ENCODE results near the gene GSDMA.

Gene GSDMA

GRCh38 chr17:39963829-39964228, 1.0 kb downstream of the GSDMA start:
- DNase-seq, result peak; percentile 67

GRCh38 chr17:39965017-39965699, 2.4 kb downstream of the GSDMA start:
- no peak for DNase-seq

GRCh38 chr17:39966771-39967170, 4.0 kb downstream of the GSDMA start:
- no peak for DNase-seq

- DNase-seq, result no peak
Observed at GRCh38 chr17:39968761-39969160, 6.0 kb downstream of the GSDMA start.

- DNase-seq, result no peak
Observed at GRCh38 chr17:39969375-39969774, 6.6 kb downstream of the GSDMA start.

GRCh38 chr17:39970157-39970692, 7.4 kb downstream of the GSDMA start:
- DNase-seq, result no peak

GRCh38 chr17:39971076-39971603, 8.3 kb downstream of the GSDMA start:
- no peak for DNase-seq

- DNase-seq, result no peak
Observed at GRCh38 chr17:39972271-39972670, 9.5 kb downstream of the GSDMA start.

- DNase-seq, result no peak
Observed at GRCh38 chr17:39973496-39973895, 10.7 kb downstream of the GSDMA start.

- DNase-seq, result no peak
Observed at GRCh38 chr17:39974433-39974832, 11.6 kb downstream of the GSDMA start.

GRCh38 chr17:39975801-39976200, 13.0 kb downstream of the GSDMA start:
- no peak for DNase-seq

GRCh38 chr17:39979016-39979670, 16.3 kb downstream of the GSDMA start:
- no peak for DNase-seq

- no peak for DNase-seq
Observed at GRCh38 chr17:39979893-39980350, 17.1 kb downstream of the GSDMA start.

- DNase-seq, result peak; percentile 96
Observed at GRCh38 chr17:39980351-39981206, 17.8 kb downstream of the GSDMA start, which contains the start of gene PSMD3. Gene PSMD3 (plus strand): TSS chr17:39980807. CDS start chr17:39980971, 164 bp downstream.

GRCh38 chr17:39981207-39981741, 18.5 kb downstream of the GSDMA start:
- DNase-seq, result no peak

- no peak for DNase-seq
Observed at GRCh38 chr17:39981766-39982375, 19.1 kb downstream of the GSDMA start.

- no peak for DNase-seq
Observed at GRCh38 chr17:39988206-39988810, 25.5 kb downstream of the GSDMA start.

GRCh38 chr17:39994448-39994847, 31.6 kb downstream of the GSDMA start:
- no peak for DNase-seq

- no peak for DNase-seq
Observed at GRCh38 chr17:39995438-39995837, 32.6 kb downstream of the GSDMA start.

- DNase-seq, result no peak
Observed at GRCh38 chr17:39996162-39996561, 33.4 kb downstream of the GSDMA start.

- no peak for DNase-seq
Observed at GRCh38 chr17:39996800-39997199, 34.0 kb downstream of the GSDMA start.

GRCh38 chr17:39997543-39997942, 34.7 kb downstream of the GSDMA start:
- DNase-seq, result no peak

All from NCI-H2029 (cell line).